HEK293 (cell line): ENCODE results near the gene NBPF3.

Experiments used
- KLF8 ChIP-seq: fragments of 450-650 bp; formaldehyde crosslinking; IDR thresholded peaks from 2 replicates; pipeline ENCODE4 v1.5.1; 2016; ENCODE audit warnings: missing biosample characterization, missing genetic modification characterization
- TRIM28 ChIP-seq: IDR thresholded peaks from 2 replicates; pipeline ENCODE4 v1.6.1; 2011; ENCODE audit warnings: low read length, control low read depth, borderline replicate concordance
- YY1 ChIP-seq: fragments of 450-650 bp; formaldehyde crosslinking; IDR thresholded peaks from 2 replicates; pipeline ENCODE4 v1.5.1; 2018; ENCODE audit warnings: missing biosample characterization, missing genetic modification characterization
- ZBTB44 ChIP-seq: fragments of 450-650 bp; IDR thresholded peaks from 2 replicates; pipeline ENCODE4 v1.5.1; 2018; ENCODE audit warnings: missing biosample characterization, mild to moderate bottlenecking, missing genetic modification characterization
- ZBTB7A ChIP-seq: fragments of 450-650 bp; formaldehyde crosslinking; IDR thresholded peaks from 2 replicates; pipeline ENCODE4 v1.5.1; 2016; ENCODE audit warnings: low read depth, missing biosample characterization, missing genetic modification characterization
- ZNF311 ChIP-seq: fragments of 450-650 bp; formaldehyde crosslinking; IDR thresholded peaks from 2 replicates; pipeline ENCODE4 v1.5.1; 2017; ENCODE audit warnings: missing biosample characterization, missing genetic modification characterization, borderline replicate concordance
- ZNF560 ChIP-seq: fragments of 450-650 bp; formaldehyde crosslinking; IDR thresholded peaks from 2 replicates; pipeline ENCODE4 v1.5.1; 2017; ENCODE audit warnings: missing biosample characterization, missing genetic modification characterization, borderline replicate concordance
- ZNF670 ChIP-seq: fragments of 450-650 bp; formaldehyde crosslinking; IDR thresholded peaks from 2 replicates; pipeline ENCODE4 v1.5.1; 2016; ENCODE audit warnings: missing biosample characterization, missing genetic modification characterization, low read depth
- ZNF837 ChIP-seq: fragments of 450-650 bp; formaldehyde crosslinking; IDR thresholded peaks from 2 replicates; pipeline ENCODE4 v1.5.1; 2016; ENCODE audit warnings: missing biosample characterization, missing genetic modification characterization
- TF ChIP-seq, protein P1 (sequence below): fragments of 450-650 bp; formaldehyde crosslinking; IDR thresholded peaks from 2 replicates; pipeline ENCODE4 v1.5.1; 2016; ENCODE audit warnings: missing biosample characterization, missing genetic modification characterization

- TF ChIP-seq ZNF837 = no peak
- TF ChIP-seq KLF8 (tag by site-specific recombination) = no peak
- no peak for TF ChIP-seq ZNF560
- TF ChIP-seq YY1 (tag by site-specific recombination) = no peak
- no peak for TF ChIP-seq ZBTB44
- no peak for TF ChIP-seq ZBTB7A
- TF ChIP-seq, protein P1, sequence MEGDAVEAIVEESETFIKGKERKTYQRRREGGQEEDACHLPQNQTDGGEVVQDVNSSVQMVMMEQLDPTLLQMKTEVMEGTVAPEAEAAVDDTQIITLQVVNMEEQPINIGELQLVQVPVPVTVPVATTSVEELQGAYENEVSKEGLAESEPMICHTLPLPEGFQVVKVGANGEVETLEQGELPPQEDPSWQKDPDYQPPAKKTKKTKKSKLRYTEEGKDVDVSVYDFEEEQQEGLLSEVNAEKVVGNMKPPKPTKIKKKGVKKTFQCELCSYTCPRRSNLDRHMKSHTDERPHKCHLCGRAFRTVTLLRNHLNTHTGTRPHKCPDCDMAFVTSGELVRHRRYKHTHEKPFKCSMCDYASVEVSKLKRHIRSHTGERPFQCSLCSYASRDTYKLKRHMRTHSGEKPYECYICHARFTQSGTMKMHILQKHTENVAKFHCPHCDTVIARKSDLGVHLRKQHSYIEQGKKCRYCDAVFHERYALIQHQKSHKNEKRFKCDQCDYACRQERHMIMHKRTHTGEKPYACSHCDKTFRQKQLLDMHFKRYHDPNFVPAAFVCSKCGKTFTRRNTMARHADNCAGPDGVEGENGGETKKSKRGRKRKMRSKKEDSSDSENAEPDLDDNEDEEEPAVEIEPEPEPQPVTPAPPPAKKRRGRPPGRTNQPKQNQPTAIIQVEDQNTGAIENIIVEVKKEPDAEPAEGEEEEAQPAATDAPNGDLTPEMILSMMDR (tag by site-specific recombination) = no peak
- no peak for TF ChIP-seq ZNF670
- no peak for TF ChIP-seq TRIM28
- TF ChIP-seq ZNF311 (tag by site-specific recombination) = no peak
Measured at GRCh38 chr1:21532992-21533534, 93.1 kb downstream of the NBPF3 start.
